GM18867 (cell line): ENCODE results near the gene RPS6KC1.
"Not testable (repeated sequence)": the region's sequence is repeated elsewhere in the genome, so short reads cannot be mapped to it uniquely, and the experiment has no call there.

Experiments
- ATAC-seq: cut with Tn5 transposase; IDR thresholded peaks from one replicate; pipeline ENCODE4 v1.9.1; 2021; ENCODE audit warnings: mild to moderate bottlenecking, moderate library complexity; ENCODE audit not compliant: unreplicated experiment

RPS6KC1 gene

DNA sequence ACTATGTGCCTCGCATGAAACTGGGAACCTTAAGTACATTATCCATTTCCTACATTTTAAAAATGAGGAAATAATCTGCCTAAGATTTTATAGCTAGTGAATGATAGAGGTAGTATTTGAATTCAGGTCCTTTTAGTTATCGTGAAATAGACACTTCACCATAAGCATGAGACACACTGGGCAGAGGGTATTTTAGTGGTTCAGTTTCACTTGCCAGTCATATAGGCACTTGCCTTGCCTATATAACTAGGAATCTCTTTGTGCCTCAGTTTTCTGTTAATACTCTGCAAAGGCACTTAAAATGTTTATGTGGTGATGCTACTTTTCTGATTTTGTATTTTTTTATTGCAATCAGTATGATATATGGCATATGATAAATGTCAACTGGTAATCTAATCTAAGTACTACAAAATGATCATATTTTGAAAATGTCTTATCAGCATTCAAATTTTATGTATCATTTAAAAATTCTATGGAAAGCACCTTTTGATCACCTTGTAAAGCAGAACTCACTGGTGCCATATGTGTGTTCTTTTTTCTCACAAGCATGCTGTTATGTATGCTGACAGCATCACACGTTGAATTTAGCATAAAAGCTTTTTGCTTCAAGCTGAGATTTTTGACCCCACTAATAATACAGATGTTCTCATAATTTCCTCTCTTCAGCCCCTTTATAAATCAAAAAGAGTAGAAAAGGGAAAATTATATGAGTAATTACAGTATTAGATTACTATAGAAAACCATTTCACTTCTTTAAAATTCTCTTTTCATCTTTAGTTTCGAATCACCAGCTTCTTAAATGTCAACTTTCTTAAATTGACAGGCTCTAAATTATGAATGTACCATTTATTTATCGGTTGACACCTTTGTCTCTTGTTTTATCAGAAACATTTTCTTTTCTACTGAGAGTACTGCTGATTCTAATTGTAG is 52.6 kb downstream of the RPS6KC1 start:
- peak; percentile 43 for ATAC-seq

DNA sequence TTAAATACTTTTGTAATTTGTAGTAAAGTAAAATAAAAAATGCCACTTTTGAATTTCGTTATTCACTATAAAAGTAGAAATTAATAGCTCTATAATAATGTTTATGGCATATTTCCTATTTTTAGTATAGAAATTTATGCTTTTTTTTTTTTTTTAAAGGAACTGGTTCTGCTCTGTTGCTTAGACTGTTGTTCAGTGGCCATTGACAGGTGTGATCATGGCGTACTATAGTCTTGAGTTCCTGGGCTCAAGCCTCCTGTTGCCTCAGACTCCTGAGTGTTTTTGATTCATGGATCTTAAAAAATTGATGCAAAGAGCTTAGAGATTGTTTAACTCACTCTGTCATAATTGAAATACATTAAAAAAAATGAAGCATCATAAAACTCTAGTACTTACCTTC is 53.6 kb downstream of the RPS6KC1 start:
- no peak for ATAC-seq

DNA sequence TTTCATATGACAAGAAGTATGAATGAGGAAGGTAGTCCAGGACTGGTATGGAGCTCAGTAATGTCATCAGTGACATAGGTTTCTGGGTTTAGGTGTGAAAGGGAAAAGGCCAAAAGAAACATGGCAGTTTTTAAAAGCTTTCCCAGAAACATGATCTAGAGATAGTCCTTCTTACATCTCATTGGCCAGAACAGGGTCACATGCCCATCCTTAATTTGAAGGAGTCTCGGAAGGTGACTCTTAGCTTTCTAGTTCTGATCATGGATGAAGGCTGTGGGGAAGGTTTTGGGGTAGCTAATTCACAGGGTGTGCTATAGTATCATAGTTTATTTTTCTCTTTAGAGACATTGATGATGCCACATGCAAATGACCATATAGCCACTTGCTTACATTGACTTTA is 55.3 kb downstream of the RPS6KC1 start:
- ATAC-seq, result no peak

GRCh38 chr1:213107613-213108012 is 56.6 kb downstream of the RPS6KC1 start:
- no peak for ATAC-seq

GRCh38 chr1:213110349-213111300 is 59.6 kb downstream of the RPS6KC1 start:
- ATAC-seq, result no peak

- ATAC-seq, result no peak
Measured at GRCh38 chr1:213111502-213111901, 60.5 kb downstream of the RPS6KC1 start.

DNA sequence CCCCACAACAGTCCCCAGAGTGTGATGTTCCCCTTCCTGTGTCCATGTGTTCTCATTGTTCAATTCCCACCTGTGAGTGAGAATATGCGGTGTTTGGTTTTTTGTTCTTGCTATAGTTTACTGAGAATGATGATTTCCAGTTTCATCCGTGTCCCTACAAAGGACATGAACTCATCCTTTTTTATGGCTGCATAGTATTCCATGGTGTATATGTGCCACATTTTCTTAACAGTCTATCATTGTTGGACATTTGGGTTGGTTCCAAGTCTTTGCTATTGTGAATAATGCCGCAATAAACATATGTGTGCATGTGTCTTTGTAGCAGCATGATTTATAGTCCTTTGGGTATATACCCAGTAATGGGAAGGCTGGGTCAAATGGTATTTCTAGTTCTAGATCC is 61.7 kb downstream of the RPS6KC1 start:
- not testable (repeated sequence) for ATAC-seq

DNA sequence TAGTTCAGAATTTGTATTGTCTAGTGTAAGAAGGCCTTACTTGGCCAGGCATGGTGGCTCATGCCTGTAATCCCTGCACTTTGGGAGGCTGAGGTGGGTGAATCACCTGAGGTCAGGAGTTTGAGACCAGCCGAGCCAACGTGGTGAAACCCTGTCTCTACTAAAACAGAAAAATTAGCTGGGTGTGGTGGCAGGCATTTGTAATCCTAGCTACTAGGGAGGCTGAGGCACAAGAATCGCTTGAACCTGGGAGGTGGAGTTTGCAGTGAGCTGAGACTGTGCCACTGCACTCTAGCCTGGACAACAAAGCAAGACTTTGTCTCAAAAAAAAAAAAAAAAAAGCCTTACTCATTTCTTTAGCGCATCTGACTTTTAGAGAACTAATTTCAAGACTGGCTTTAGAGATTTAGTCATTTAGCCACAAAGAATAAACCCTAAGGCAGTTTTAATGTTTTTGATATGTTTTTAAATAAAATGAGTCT is 66.7 kb downstream of the RPS6KC1 start:
- ATAC-seq, result not testable (repeated sequence)

DNA sequence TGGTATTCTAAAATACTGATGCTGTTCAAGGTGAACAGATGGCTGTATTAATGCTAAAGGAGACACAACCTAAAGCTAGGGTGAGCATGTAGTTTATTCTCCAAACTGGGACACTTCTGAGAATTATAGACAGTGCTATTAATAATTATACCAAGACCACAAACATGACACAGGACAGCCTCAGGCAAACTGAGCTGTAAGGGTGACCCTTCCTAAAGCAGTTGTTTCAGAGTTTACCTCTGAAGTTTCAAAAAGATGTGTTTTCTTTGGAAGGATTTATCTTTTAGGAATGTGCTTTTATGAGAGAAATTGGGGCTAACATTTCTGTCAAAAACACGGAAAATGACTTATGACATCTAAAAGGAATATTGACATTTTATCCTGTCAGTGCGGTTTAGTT is 68.8 kb downstream of the RPS6KC1 start:
- ATAC-seq, result no peak

- no peak for ATAC-seq
Measured at GRCh38 chr1:213120386-213120785, 69.3 kb downstream of the RPS6KC1 start.

DNA sequence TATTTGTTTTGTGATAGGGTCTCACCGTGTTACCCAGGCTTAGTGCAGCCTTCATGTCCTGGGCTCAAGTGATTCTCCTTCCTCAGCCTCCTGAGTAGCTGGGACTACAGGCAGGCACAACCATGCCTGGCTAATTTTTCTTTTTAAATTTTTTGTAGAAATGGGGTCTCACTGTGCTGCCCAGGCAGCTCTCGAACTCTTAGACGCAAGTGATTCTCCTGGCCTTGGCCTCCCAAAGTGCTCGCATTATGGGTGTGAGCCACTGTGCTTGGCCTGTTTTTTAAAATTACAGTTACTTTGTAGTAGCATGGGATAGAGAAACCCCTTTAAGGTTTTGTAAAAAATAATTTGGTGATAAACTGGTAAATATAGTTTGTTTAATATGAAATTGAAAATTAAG is 69.9 kb downstream of the RPS6KC1 start:
- ATAC-seq, result no peak

- no peak for ATAC-seq
Measured at GRCh38 chr1:213122514-213122929, 71.5 kb downstream of the RPS6KC1 start.

DNA sequence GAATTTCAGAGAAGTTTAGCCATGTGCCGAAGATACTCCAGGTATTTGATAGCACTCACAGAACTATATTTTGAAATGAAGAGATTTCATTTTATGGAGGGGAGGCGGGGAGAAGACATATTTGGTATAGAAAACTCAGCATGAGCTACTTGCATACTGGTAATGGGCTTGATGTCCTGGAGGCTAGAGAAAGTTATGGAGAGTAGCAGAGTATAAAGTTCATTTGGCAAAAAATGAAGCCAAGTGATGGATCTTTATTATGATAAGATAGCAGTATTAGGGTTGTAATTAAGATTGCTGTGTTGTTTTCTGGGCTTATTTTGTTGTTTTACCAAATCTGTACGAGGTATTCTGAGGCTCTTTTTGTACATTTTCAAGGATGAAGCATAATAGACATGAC is 72.0 kb downstream of the RPS6KC1 start:
- no peak for ATAC-seq

- ATAC-seq, result no peak
Measured at GRCh38 chr1:213123536-213123935, 72.5 kb downstream of the RPS6KC1 start.

DNA sequence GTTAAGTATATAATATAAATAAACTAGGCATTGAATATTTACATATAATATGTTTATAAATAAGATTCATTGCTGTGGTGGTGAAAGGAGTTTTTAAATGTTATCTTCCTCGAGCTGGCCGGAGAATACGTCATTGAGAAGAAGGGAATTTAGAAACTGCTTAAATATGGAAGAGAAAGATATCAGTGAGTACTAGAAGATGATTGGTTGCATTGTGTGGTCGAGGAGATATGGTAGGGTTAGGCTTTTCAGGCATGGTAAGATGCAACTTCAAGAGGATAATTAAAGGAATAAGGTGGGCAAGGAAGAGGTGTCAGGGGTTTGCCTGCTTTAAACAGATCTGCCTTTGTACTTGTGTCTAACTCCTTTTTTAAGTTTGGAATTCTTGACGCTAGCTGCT is 73.5 kb downstream of the RPS6KC1 start:
- no peak for ATAC-seq

GRCh38 chr1:213125643-213126042 is 74.6 kb downstream of the RPS6KC1 start:
- no peak for ATAC-seq

DNA sequence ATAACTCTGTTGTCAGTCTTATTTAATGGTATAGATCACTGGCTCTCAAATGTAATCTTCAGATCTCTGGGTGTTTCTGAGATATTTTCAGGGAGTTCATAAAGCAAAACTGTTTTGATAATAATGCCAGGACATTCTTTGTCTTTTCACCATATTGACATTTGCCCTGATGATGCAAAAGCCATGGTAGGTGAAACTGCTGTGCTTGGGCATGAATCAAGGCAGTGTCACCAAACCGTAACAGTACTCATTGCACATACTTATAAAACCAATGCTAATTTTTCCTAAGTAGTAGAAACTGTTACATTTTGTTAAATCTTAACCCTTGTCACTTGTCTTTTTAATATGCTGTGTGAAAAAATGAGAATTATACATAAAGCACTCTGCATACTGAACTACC is 76.0 kb downstream of the RPS6KC1 start:
- ATAC-seq, result no peak

DNA sequence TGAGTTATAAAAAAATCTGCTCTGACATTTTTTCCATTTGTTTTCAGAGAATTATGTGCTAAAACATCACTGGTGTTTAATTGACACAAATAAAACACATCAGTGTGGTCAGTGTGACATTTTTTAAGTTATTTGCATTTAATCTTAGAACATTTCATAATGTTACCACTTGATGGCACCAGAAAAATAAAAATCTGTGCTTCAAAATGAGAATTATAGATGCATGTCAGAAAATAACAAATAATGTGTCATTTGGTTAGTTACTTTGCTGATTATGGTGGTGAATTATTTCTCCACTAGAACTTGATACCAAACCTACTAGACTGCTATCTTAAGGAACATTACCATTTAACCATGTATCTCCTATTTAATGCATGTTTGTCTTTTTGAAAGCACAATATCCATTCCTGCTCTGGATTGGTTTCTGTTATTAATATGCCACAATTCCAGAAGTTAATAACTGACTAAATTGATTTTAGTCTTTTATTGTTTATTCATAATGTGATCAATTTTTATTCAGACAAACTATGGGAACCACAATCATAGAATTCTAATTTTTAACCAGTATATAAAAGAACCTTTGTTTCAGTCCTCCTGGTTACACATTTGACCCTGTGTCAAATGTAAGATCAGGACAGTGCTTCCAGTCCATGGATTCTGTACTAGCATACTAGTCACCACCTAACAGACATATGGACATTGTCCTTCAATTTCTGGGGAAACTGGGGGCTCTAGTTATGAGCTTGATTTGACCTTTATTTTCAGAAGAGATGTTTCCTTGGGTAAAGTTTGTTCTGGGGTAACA is 81.0 kb downstream of the RPS6KC1 start:
- ATAC-seq, result no peak

DNA sequence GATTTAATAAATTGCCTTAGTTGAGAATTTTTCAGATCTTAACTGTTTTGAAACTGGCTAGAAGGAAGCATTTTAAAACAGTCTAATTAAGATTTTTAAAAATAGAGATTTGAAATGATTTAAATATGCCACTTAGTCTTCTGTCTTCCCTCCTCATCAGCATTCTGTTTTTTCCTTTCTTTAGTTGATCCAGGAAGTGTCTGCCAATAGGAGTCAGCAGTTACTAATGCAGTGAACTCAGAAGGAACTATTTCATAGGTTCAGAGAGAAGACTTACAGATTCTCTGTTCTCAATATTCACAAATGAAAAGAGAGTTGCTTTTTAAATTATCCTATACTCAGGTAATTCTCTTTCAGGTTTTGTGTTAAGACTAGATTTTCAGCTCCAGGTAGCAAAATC is 84.5 kb downstream of the RPS6KC1 start:
- no peak for ATAC-seq

DNA sequence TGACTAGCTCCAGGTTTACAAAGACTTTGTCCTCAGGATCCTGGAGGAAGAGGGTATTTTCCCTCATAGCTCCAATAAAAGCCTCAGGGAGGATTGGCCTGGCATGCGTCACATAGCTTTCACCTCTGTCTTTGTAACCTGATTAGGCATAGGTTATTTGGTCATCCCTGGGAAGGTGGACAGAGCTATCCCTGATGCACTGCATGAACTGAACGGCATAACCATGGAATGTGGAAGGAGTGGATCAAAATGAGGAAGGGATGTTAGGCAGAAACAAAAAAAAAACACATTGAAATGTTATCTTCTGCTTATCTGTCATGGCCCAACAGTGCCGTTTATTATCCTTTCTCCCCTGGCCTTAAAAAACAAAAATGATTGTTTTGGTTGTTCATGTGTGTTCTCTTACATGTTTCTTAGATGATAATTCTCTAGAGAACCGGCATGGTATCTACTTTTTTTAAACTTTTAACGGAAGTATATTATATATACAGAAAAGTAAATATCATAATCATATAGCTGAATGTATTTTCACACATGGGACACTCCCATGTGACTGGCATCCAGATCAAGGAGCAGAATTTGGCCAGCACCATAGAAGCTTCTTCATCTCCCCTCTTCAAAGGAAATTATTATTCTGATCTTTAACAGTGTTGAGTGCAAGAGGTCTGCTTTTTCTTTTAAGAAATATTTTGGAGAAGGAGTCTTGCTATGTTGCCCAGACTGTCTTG is 85.3 kb downstream of the RPS6KC1 start:
- no peak for ATAC-seq
